ENCODE data around the gene CPNE8.

The CPNE8 gene

DNA sequence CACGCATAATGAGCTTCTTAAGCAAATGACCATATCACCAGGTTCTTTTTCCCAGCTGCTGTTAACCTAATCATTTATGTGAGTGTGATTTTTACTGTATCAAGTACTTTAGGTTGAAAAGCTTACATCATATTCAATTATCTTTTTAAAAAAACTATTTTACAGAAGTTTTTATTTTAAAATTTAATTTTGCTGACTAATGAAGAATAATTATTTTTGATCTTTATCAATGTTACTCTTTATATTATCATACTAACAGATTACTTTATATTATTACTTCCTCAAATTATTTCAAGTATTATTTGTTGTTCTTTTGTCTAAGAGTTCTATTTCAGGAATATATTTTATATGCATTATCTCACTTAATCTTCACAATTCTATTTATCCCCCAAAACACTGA is 236.3 kb downstream of the CPNE8 start:
- no peak overlapping the region for H3K4me3 ChIP-seq (replicated peaks; ENCODE audit: low read depth, low read length)
- no peak for DNase-seq (ENCODE audit: extremely low read depth, low read depth)
- TF ChIP-seq, protein P1, sequence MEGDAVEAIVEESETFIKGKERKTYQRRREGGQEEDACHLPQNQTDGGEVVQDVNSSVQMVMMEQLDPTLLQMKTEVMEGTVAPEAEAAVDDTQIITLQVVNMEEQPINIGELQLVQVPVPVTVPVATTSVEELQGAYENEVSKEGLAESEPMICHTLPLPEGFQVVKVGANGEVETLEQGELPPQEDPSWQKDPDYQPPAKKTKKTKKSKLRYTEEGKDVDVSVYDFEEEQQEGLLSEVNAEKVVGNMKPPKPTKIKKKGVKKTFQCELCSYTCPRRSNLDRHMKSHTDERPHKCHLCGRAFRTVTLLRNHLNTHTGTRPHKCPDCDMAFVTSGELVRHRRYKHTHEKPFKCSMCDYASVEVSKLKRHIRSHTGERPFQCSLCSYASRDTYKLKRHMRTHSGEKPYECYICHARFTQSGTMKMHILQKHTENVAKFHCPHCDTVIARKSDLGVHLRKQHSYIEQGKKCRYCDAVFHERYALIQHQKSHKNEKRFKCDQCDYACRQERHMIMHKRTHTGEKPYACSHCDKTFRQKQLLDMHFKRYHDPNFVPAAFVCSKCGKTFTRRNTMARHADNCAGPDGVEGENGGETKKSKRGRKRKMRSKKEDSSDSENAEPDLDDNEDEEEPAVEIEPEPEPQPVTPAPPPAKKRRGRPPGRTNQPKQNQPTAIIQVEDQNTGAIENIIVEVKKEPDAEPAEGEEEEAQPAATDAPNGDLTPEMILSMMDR (IDR thresholded peaks at IDR 0.05; ENCODE audit: low read depth, low read length, missing control alignments), result no peak

DNA sequence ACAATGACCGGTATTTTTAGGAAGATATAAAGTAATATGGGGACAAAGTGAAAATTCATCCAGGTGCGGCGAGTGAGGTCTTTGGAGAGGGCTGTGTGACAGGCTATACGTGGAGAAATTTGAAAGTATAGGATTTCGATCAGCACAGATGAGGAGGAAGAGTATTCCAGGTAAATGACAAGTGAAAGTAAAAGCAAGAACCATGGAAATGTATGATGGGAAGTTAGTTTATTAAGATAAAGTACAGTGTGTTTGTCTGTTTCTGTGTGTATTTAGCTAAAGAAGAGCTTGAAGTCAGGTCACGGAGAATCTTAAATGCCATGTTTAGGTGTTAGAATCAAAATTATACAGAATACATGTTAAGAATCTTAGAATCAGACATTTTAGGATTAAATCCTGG is 239.0 kb downstream of the CPNE8 start:
- DNase-seq (ENCODE audit: extremely low read depth, low read depth), result no peak
- H3K4me3 ChIP-seq (replicated peaks; ENCODE audit: low read depth, low read length), result no peak overlapping the region
- TF ChIP-seq, protein P1 (IDR thresholded peaks at IDR 0.05; ENCODE audit: low read depth, low read length, missing control alignments), result no peak

DNA sequence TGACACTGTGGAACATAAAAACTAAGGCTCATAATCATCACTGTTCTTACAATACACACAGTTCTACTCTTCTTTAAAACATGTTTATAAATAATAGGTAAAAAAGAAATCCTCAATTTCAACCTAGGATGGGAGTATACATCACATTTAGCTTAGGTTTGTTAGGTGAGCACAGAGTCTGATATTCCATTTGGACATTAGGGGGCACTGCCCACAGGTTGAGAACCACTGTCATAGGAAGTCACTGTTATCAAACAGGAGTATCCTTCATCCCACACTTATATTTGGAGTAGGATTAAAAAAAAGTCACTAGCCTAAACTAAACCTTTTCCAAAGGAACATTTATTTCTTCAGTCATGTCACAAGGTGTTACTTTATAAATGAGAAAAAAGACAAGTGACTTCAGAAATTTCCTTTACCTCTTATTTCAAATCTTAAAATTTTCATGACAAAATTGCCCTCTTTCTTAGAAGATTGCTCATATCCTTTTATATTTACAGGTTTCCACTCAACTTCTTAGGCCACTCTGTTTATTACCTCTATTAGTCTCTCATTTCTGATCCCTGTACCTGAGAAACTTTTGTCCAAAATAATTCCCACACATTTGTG is 240.6 kb downstream of the CPNE8 start:
- TF ChIP-seq, protein P1 (IDR thresholded peaks at IDR 0.05; ENCODE audit: low read depth, low read length, missing control alignments), result peak; percentile 34
- no peak for DNase-seq (ENCODE audit: extremely low read depth, low read depth)
- H3K4me3 ChIP-seq (replicated peaks; ENCODE audit: low read depth, low read length), result no peak overlapping the region

DNA sequence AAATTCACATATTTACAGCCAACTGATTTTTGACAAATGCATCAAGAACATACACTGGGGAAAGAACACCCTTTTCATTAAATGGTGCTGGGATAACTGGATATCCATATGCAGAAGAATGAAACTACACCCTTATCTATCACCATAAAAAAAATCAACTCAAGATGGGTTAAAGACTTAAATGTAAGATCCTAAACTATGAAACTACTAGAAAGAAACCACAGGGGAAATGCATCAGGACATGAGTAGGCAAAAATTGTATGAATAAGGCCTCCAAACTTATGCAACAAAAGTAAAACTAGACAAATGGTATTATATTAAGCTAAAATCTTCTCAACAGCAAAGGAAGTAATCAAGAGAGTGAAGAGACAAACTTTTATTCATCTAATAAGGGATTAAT is 242.6 kb downstream of the CPNE8 start:
- DNase-seq (ENCODE audit: extremely low read depth, low read depth), result no peak
- TF ChIP-seq, protein P1 (IDR thresholded peaks at IDR 0.05; ENCODE audit: low read depth, low read length, missing control alignments), result no peak
- no peak overlapping the region for H3K4me3 ChIP-seq (replicated peaks; ENCODE audit: low read depth, low read length)

DNA sequence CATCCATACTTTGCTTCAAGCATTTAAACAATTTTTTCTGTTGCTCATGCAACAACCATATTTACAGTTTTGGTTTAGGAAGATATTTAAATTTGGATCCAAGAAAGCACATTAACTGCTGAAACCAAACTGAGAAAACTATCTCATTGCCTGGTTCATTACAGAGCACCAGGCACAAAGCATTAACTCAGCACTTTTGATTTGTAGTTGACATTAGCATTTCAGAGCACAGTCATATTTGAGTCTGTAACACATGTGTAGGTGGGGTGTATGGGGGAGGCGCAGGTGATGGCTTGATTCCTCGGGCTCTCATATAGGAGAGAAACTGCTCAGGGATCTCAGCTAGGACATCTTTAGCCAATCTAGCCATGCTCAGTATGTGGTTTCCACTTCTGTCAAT is 251.7 kb downstream of the CPNE8 start:
- H3K4me3 ChIP-seq (replicated peaks; ENCODE audit: low read depth, low read length), result no peak overlapping the region
- TF ChIP-seq, protein P1 (IDR thresholded peaks at IDR 0.05; ENCODE audit: low read depth, low read length, missing control alignments), result no peak
- no peak for DNase-seq (ENCODE audit: extremely low read depth, low read depth)

DNA sequence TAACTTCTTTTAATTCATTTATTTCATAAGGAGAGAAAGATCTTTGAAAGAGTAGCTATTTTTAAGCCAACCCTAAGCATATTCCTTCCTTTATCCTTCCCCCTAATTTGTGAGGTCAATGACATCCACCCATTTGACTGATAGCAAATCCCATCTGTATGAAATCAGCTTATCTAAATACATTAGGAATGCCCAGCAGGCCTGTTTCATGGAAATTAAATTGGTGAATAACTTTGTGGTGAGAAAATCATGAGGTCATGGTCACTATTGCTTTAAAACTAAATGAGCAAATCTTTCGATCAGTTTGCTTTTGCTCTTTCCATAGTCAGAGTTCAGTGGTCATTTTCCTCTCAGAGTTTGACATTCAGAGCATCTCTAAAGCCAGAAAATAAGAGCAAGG is 256.6 kb downstream of the CPNE8 start:
- TF ChIP-seq, protein P1 (IDR thresholded peaks at IDR 0.05; ENCODE audit: low read depth, low read length, missing control alignments), result no peak
- DNase-seq (ENCODE audit: extremely low read depth, low read depth), result no peak
- no peak overlapping the region for H3K4me3 ChIP-seq (replicated peaks; ENCODE audit: low read depth, low read length)

DNA sequence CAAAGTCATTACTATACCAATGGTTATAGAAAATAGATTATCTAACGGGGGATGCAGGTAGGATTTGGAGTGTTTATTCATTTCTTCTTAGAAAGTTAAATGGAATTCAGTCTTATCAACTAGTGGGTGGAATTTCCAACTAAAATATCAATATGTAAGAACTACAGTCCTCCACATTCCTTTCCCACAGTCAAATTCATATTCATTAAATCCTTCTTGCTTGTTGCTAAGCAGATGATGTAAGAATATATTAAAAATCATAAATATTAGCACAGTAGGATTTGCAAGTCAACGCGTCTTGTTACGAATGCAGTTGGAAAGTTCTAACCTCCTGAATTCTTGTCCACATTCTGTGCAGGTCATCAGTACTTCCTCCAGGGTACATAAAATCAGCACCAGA is 259.2 kb downstream of the CPNE8 start:
- no peak overlapping the region for H3K4me3 ChIP-seq (replicated peaks; ENCODE audit: low read depth, low read length)
- TF ChIP-seq, protein P1 (IDR thresholded peaks at IDR 0.05; ENCODE audit: low read depth, low read length, missing control alignments), result no peak
- DNase-seq (ENCODE audit: extremely low read depth, low read depth), result no peak

Measured in HFF-Myc (cell line).